Fibroblast of villous mesenchyme (primary cell): ENCODE data around the gene PDE4C. TPM values are rescaled to one million over a fixed set of nuclear protein-coding genes. Genes with fewer than 3 reads are reported as not detected.
A peak's percentile ranks its signal among the peaks of the same experiment; 100 is the strongest.

Experiments used
- DNase-seq: peaks from one replicate; pipeline ENCODE4 v3.0.0-alpha.2; 2010; ENCODE audit warnings: low read depth
- H3K4me3 ChIP-seq: 2 replicates; pipeline ENCODE4 v1.5.1; 2011; ENCODE audit warnings: low read depth, mild to moderate bottlenecking, low read length
- CTCF ChIP-seq: IDR thresholded peaks from 2 replicates; pipeline ENCODE4 v1.5.1; 2012; ENCODE audit warnings: low read depth, mild to moderate bottlenecking, low read length; ENCODE audit not compliant: insufficient read depth
- total RNA-seq: library from RNA; depleted of rRNA; stranded (reverse); fragments of >200 nt; gene quantifications from 2 replicates; pipeline ENCODE4 v1.2.3, GENCODE V29; 2012

PDE4C gene
- total RNA-seq, 1 donor = under 0.01 TPM

DNA sequence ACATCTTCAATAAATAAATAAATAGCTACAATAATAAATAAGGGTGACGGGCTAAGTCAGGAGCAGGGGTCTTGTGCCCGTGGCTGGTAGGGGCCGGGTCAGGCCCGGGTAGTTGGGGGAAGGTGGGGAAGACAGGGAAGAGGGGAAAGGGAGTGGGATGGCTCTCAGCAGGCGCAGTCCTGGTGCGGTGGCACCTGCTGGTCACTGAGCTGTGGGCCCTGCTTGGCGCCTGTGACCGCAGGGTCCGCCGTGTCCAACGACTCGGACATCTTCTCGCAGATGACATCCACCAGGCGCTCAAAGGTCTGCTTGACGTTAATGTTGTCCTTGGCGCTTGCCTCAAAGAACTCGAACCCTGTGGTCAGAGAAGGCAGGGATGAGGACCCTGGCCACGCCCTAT lies 28.9 kb downstream of the PDE4C start:
- no peak for TF ChIP-seq CTCF
- DNase-seq = no peak
- H3K4me3 ChIP-seq = no peak overlapping the region

- DNase-seq = no peak
- TF ChIP-seq CTCF = no peak
- no peak overlapping the region for H3K4me3 ChIP-seq
Observed at GRCh38 chr19:18196511-18196845, 29.8 kb downstream of the PDE4C start.

DNA sequence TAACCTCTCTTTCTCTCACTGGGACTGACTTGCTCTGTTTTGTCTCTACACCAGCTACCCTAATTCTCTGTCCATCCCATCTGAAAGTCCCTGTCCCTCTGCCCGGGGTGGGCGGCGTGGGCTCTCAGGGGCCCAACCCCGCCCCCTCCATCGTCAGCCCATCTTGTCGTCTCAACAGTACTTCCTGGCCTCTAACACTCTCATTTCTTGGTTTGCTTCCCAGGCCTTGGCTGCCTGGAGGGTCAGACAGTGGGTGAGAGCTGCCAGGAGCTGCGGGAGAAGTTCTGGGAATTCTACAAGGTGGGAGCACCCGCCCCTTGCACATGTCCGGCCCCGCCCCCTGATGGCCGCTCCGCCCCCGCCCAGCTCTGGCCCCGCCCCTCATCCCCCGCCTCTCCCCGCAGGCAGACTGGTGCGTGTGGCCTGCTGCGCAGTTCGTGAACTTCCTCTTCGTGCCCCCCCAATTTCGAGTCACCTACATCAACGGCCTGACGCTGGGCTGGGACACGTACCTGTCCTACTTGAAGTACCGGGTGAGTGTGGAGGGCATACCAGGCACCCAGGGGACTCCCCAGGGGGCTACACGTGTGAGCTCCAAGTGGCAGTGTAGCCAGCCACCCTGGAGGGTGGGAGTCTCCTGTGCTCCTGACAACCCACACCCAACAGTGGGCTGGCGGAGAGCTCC lies 31.5 kb downstream of the PDE4C start:
- DNase-seq = peak; percentile 55
- peak overlapping the region; percentile 84 for H3K4me3 ChIP-seq
- TF ChIP-seq CTCF = no peak

GRCh38 chr19:18194181-18194530 lies 32.1 kb downstream of the PDE4C start:
- peak overlapping the region; percentile 84 for H3K4me3 ChIP-seq
- no peak for DNase-seq
- no peak for TF ChIP-seq CTCF

- no peak for DNase-seq
- H3K4me3 ChIP-seq = peak overlapping the region; percentile 84
- TF ChIP-seq CTCF = peak; percentile 6
Observed at GRCh38 chr19:18193388-18194180, 32.7 kb downstream of the PDE4C start.

DNA sequence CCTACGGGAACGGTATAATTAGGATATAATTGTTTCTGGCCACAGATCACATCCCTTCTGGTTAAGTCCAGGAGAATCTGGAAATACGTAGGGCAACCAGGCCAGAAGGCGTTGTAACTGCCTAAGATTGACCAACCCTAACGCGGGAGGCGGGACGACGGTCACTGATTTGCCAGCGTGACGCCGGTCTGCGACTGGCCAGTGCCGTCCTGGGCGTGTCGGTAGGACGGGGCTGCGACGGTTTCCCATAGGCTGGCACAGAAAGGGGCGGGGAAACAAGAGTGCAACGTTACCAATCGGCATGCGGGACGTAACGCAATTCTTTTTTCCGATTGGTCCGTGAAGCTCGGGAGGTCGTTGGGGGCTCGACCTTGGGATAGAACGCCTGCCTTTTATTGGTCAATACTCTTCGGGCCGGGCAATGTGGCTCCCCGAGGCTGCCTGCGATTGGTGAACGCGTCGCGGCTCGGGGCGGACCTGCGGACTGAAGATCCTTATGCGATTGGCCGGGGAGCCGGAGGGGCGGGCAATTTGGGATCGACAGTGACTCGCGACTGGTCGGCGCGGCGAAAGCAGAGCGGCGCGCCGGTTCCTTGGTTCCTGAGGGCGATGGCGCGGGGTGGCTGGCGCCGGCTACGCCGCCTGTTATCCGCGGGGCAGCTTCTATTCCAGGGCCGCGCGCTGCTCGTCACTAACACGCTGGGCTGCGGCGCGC lies 33.4 kb downstream of the PDE4C start, which contains the start of gene MPV17L2:
TSS of gene MPV17L2 (plus strand) at position 546 of the 715 bp plus-strand sequence. CDS start at position 610, 64 bp downstream.
- TF ChIP-seq CTCF = no peak

More for the DNA sequence above, 33.4 kb downstream of the PDE4C start, which contains the start of gene MPV17L2:
- H3K4me3 ChIP-seq = peak within 1 kb of the TSS; percentile 84
- DNase-seq = peak; percentile 100
